Measurements from ENCODE around the gene CLEC16A. TPM values are rescaled to one million over a fixed set of nuclear protein-coding genes. Genes with fewer than 3 reads are reported as not detected.

The CLEC16A gene
- total and polyA plus RNA-seq, 2 experiments from 2014 or later, result 17.5 to 26.8 TPM

- no peak for DNase-seq (ENCODE audit: low read depth in 1 of 2, low spot score in 1 of 2)
- no peaks in the 10 kb centered on the region for H3K9me3 ChIP-seq (ENCODE audit: low read depth)
Measured at GRCh38 chr16:11011326-11011725, 67.0 kb downstream of the CLEC16A start.

DNA sequence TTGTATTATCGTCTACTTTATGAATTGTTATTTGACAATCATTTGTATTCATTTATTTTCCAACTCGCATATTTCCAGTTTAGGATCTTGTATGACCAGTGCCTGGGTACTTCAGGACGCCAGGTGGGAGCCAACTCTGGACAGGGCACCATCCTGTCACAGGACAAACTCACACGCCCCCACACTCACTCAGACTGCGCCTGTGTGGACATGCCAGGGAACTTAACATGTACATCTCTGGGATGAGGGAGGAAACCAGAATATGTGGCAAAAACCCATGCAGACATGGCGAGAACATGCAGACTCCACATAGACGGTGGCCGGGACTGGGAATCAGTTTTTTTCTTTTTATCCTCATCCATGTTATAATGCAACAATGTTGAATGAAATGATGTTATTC is 68.5 kb downstream of the CLEC16A start:
- Histone ChIP-seq H3K27me3 (no peaks in the 10 kb centered on the region), H3K36me3 (no peaks in the 10 kb centered on the region), H3K4me3 (no peak overlapping the region), H3K4me1 (ENCODE audit: low read depth) (peaks cover 6% of the 10 kb centered on the region), H3K27ac (no peak overlapping the region), H3K9me3 (ENCODE audit: low read depth) (no peaks in the 10 kb centered on the region)
- no peak for TF ChIP-seq CTCF (IDR thresholded peaks at IDR 0.05; ENCODE audit: low read depth, low read length)
- DNase-seq (ENCODE audit: low read depth in 1 of 2, low spot score in 1 of 2), result no peak

More at GRCh38 chr16:11011326-11011725, 67.0 kb downstream of the CLEC16A start:
- H3K4me3 ChIP-seq, result no peak overlapping the region
- TF ChIP-seq CTCF (IDR thresholded peaks at IDR 0.05; ENCODE audit: low read depth, low read length), result no peak
- peaks cover 10% of the 10 kb centered on the region for H3K4me1 ChIP-seq (ENCODE audit: low read depth)
- no peak overlapping the region for H3K27ac ChIP-seq
- H3K27me3 ChIP-seq, result no peaks in the 10 kb centered on the region
- no peaks in the 10 kb centered on the region for H3K36me3 ChIP-seq

DNA sequence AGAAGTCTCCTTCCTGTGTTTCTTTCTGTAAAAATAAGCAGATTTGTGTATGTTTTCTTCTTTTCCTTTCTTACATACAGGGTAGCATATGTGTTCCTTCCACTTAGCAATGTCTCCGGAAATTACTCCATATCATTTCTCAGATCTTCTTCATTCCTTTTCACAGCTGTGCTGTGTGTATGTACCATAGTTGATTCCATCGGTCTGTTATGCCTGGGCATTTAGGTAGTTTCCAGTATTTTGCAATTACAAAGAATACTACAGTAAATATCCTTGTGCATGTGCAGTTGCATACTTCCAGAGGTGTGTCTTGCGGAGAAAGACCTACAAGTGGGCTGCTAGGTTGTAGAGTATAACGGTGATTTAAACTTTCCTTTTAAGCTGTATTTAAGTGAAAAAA is 69.8 kb downstream of the CLEC16A start:
- H3K4me1 ChIP-seq (ENCODE audit: low read depth), result no peaks in the 10 kb centered on the region
- no peak for TF ChIP-seq CTCF (IDR thresholded peaks at IDR 0.05; ENCODE audit: low read depth, low read length)
- peak in 1 of 2 donors; percentile 60 for DNase-seq (ENCODE audit: low read depth in 1 of 2, low spot score in 1 of 2)
- H3K27me3 ChIP-seq, result no peaks in the 10 kb centered on the region
- H3K36me3 ChIP-seq, result no peaks in the 10 kb centered on the region
- H3K27ac ChIP-seq, result no peak overlapping the region
- no peaks in the 10 kb centered on the region for H3K9me3 ChIP-seq (ENCODE audit: low read depth)
- no peak overlapping the region for H3K4me3 ChIP-seq

DNA sequence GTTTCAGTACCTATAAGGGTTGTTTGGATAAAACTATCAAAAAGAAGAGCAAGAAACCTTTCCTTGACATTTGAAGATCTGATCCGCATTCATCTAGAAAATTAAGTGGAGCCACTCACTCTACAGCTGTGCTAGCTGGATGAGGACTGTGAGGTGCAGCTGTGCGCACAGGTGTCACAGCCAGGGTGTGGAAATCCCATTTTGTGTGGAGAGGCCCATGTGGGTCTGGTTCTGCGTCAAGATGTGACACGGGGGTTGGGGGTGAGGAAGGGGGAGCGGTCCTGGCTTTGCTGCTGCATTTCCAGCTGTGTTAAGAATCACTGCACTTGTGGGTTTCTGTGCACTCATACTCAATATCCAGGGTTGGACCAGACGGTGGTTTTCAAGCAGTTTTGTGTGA is 70.7 kb downstream of the CLEC16A start:
- no peak for DNase-seq (ENCODE audit: low read depth in 1 of 2, low spot score in 1 of 2)
- H3K36me3 ChIP-seq, result no peaks in the 10 kb centered on the region
- H3K27ac ChIP-seq, result no peak overlapping the region
- no peak for TF ChIP-seq CTCF (IDR thresholded peaks at IDR 0.05; ENCODE audit: low read depth, low read length)
- no peak overlapping the region for H3K4me3 ChIP-seq
- no peaks in the 10 kb centered on the region for H3K4me1 ChIP-seq (ENCODE audit: low read depth)
- H3K27me3 ChIP-seq, result no peaks in the 10 kb centered on the region
- H3K9me3 ChIP-seq (ENCODE audit: low read depth), result no peaks in the 10 kb centered on the region

- TF ChIP-seq CTCF (IDR thresholded peaks at IDR 0.05; ENCODE audit: low read depth, low read length), result no peak
- Histone ChIP-seq H3K27ac (no peak overlapping the region), H3K36me3 (no peaks in the 10 kb centered on the region), H3K9me3 (ENCODE audit: low read depth) (no peaks in the 10 kb centered on the region), H3K4me3 (no peak overlapping the region), H3K27me3 (no peaks in the 10 kb centered on the region), H3K4me1 (ENCODE audit: low read depth) (no peaks in the 10 kb centered on the region)
- DNase-seq (ENCODE audit: low read depth in 1 of 2, low spot score in 1 of 2), result no peak
Measured at GRCh38 chr16:11015607-11016006, 71.2 kb downstream of the CLEC16A start.

DNA sequence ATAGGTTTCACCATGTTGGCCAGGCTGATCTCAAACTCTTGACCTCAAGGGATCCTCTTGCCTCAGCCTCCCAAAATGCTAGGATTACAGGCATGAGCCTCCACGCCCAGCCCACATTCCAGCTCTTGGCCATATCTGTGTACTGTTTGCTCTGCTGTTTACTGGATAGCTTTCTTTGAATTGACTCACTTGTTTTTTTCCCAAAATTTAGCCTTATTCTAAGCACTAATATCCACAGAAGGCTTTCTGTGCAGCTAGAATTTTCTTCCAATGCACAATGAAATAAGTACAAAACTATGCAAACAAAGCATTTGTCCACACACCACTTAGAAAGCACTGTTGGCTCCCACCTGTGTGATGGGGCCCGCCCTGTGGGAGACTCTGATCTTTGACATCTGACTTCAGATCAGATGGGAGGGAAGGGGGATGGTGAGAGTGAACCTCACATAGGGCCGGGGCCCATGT is 72.2 kb downstream of the CLEC16A start:
- H3K4me1 ChIP-seq (ENCODE audit: low read depth), result no peaks in the 10 kb centered on the region
- TF ChIP-seq CTCF (IDR thresholded peaks at IDR 0.05; ENCODE audit: low read depth, low read length), result no peak
- no peaks in the 10 kb centered on the region for H3K36me3 ChIP-seq
- no peak for DNase-seq (ENCODE audit: low read depth in 1 of 2, low spot score in 1 of 2)
- H3K4me3 ChIP-seq, result no peak overlapping the region
- no peaks in the 10 kb centered on the region for H3K27me3 ChIP-seq
- no peak overlapping the region for H3K27ac ChIP-seq
- H3K9me3 ChIP-seq (ENCODE audit: low read depth), result no peaks in the 10 kb centered on the region

Data from cardiac muscle cell (in vitro differentiated cells and primary cell).